Endothelial cell of umbilical vein (primary cell): Measurements from ENCODE around the gene SPRYD4. TPM values are rescaled to one million over a fixed set of nuclear protein-coding genes. Genes with fewer than 3 reads are reported as not detected.
A peak's percentile ranks its signal among the peaks of the same experiment; 100 is the strongest.
"Not testable (repeated sequence)": the region's sequence is repeated elsewhere in the genome, so short reads cannot be mapped to it uniquely, and the experiment has no call there.

ENCODE experiments used
- BruUV-seq: library from RNA; stranded (reverse); fragments of 400-500 nt; replicated peaks from 2 replicates; lab custom pipeline; 2021; lab: Mats Ljungman, UMichigan
- CTCF ChIA-PET: fragments of 300-600, 350-600 bp; sonication (Branson Sonifier 250); formaldehyde crosslinking; loops from one replicate; lab custom pipeline; 2021; ENCODE audit warnings: antibody characterized with exemption, inconsistent platforms; lab: Charles Lee
- POLR2A ChIA-PET: fragments of 300-600, 350-600 bp; sonication (Branson Sonifier 250); formaldehyde crosslinking; loops from one replicate; lab custom pipeline; 2021; ENCODE audit warnings: antibody characterized with exemption, inconsistent platforms; lab: Charles Lee
- DNase-seq: peaks from one replicate; pipeline ENCODE4 v3.0.0-alpha.2; 2011; ENCODE audit warnings: low read depth, low spot score
- FAIRE-seq: peaks from 2 replicates; lab custom pipeline; 2011; peaks lifted over from hg19 to GRCh38; lab: Jason Lieb, UNC
- H2AFZ ChIP-seq: 2 replicates; pipeline ENCODE4 v1.6.0; 2012; ENCODE audit warnings: low read depth, low read length, control low read depth, inconsistent platforms
- H3K27ac ChIP-seq: 2 replicates; pipeline ENCODE4 v1.5.1; 2011; ENCODE audit warnings: low read depth, mild to moderate bottlenecking, control low read depth, low read length, moderate library complexity; ENCODE audit not compliant: insufficient read depth
- H3K27me3 ChIP-seq, 2 experiments: 2 replicates each; pipeline versions ENCODE4 v1.6.0 to v1.6.1; 2011; ENCODE audit warnings: low read length in 2 of 2, mixed read lengths in 1 of 2; ENCODE audit not compliant: control insufficient read depth in 2 of 2, insufficient read depth in 2 of 2
- H3K36me3 ChIP-seq, 2 experiments: 2 replicates in 1 of 2; 3 replicates in 1 of 2; pipeline ENCODE4 v1.5.1; 2011; ENCODE audit warnings: low read length in 2 of 2, mild to moderate bottlenecking in 1 of 2, moderate library complexity in 1 of 2; ENCODE audit not compliant: control insufficient read depth in 2 of 2, insufficient read depth in 2 of 2; ENCODE audit errors: extremely low read depth in 1 of 2
- H3K4me1 ChIP-seq: 3 replicates; pipeline ENCODE4 v1.5.1; 2011; ENCODE audit warnings: mild to moderate bottlenecking, low read length; ENCODE audit not compliant: control insufficient read depth, insufficient read depth; ENCODE audit errors: extremely low read depth
- H3K4me2 ChIP-seq: 2 replicates; pipeline ENCODE4 v1.6.1; 2011; ENCODE audit warnings: low read length, control low read depth, mixed read lengths; ENCODE audit not compliant: insufficient read depth
- H3K4me3 ChIP-seq, 3 experiments: fragments of 200-600 bp in 1 of 3; sonication (generic), shearing (Covaris generic) in 1 of 3; replicated peaks in 1 of 3; 2 replicates each; pipeline ENCODE4 v1.5.1; 2011 to 2016; ENCODE audit warnings: control low read depth in 3 of 3, low read length in 3 of 3, mild to moderate bottlenecking in 2 of 3, inconsistent platforms in 1 of 3, low read depth in 1 of 3, moderate library complexity in 1 of 3; ENCODE audit not compliant: insufficient read depth in 1 of 3
- H3K79me2 ChIP-seq: 2 replicates; pipeline ENCODE4 v1.6.0; 2012; ENCODE audit warnings: low read length, inconsistent platforms; ENCODE audit not compliant: control insufficient read depth, insufficient read depth
- H3K9ac ChIP-seq: replicated peaks from 2 replicates; pipeline ENCODE3; 2011; ENCODE audit warnings: low read length, control low read depth; ENCODE audit not compliant: insufficient read depth; ENCODE audit errors: extremely low read depth
- H3K9me1 ChIP-seq: replicated peaks from 3 replicates; pipeline ENCODE4 v1.6.0; 2011; ENCODE audit warnings: mild to moderate bottlenecking, low read length; ENCODE audit not compliant: control insufficient read depth, insufficient read depth; ENCODE audit errors: extremely low read depth
- H3K9me3 ChIP-seq: replicated peaks from 2 replicates; pipeline ENCODE4 v1.5.1; 2012; ENCODE audit warnings: low read length, inconsistent platforms; ENCODE audit not compliant: control insufficient read depth, insufficient read depth
- H4K20me1 ChIP-seq: replicated peaks from 2 replicates; pipeline ENCODE3; 2011; ENCODE audit warnings: mild to moderate bottlenecking, low read length; ENCODE audit not compliant: control insufficient read depth, insufficient read depth; ENCODE audit errors: extremely low read depth
- CTCF ChIP-seq, 2 donors: IDR thresholded peaks; 1 replicate in 1 of 2; 2 replicates in 1 of 2; pipeline ENCODE4 v1.5.1; 2011; ENCODE audit warnings: low read length in 2 of 2, mild to moderate bottlenecking in 2 of 2, moderate library complexity in 2 of 2, control low read depth in 1 of 2, inconsistent platforms in 1 of 2, low read depth in 1 of 2; ENCODE audit not compliant: insufficient read depth in 1 of 2; ENCODE audit errors: extremely low read depth in 1 of 2
- EZH2 ChIP-seq: IDR thresholded peaks from 2 replicates; pipeline ENCODE4 v1.6.1; 2012; ENCODE audit warnings: borderline replicate concordance, low read depth, mild to moderate bottlenecking, moderate library complexity, low read length, inconsistent platforms; ENCODE audit not compliant: severe bottlenecking
- FOS ChIP-seq: IDR thresholded peaks from 2 replicates; pipeline ENCODE4 v1.6.1; 2011; ENCODE audit warnings: mild to moderate bottlenecking, low read length, moderate library complexity, borderline replicate concordance; ENCODE audit not compliant: insufficient read depth
- GATA2 ChIP-seq: IDR thresholded peaks from 2 replicates; pipeline ENCODE4 v1.7.0; 2011; ENCODE audit warnings: low read depth, mild to moderate bottlenecking, moderate library complexity, mixed read lengths, low read length; ENCODE audit not compliant: insufficient read length, insufficient read depth
- JUN ChIP-seq: IDR thresholded peaks from 2 replicates; pipeline ENCODE4 v1.6.1; 2011; ENCODE audit warnings: borderline replicate concordance, low read depth; ENCODE audit not compliant: insufficient read length, insufficient read depth
- MAX ChIP-seq: IDR thresholded peaks from 2 replicates; pipeline ENCODE4 v1.6.1; 2011; ENCODE audit not compliant: insufficient read depth, insufficient read length
- MYC ChIP-seq: IDR thresholded peaks from one replicate; pipeline ENCODE4 v1.6.1; 2011; ENCODE audit warnings: mild to moderate bottlenecking, low read depth, low read length
- POLR2A ChIP-seq: IDR thresholded peaks from 2 replicates; pipeline ENCODE4 v1.6.1; 2012; ENCODE audit warnings: low read depth, mild to moderate bottlenecking, control low read depth, low read length
- POLR2AphosphoS5 ChIP-seq: IDR thresholded peaks from 2 replicates; pipeline ENCODE4 v1.6.1; 2012; ENCODE audit warnings: low read depth, mild to moderate bottlenecking, control low read depth, low read length, moderate library complexity; ENCODE audit not compliant: insufficient read depth
- dilution Hi-C: fragments of 300-500 bp; cut with MboI; formaldehyde crosslinking; loops from one replicate; pipeline ENCODE4 v1.15.0; 2019; ENCODE audit warnings: low sequenced_read_pairs; ENCODE audit not compliant: extremely low pct_ligation_motif_present
- intact Hi-C: fragments of 100-400 bp; cut with micrococcal nuclease; formaldehyde crosslinking; loops from one replicate; pipeline ENCODE4 v1.10.0; 2022
- polyA plus RNA-seq, 4 experiments: library from polyadenylated mRNA; depleted of rRNA in 3 of 4; stranded (reverse) in 3 of 4; unstranded in 1 of 4; fragments of >200 nt; gene quantifications; 2 replicates each; pipeline versions ENCODE4 v1.2.1 to v1.2.3, GENCODE V29; 2011 to 2012; ENCODE audit warnings: missing spikeins in 1 of 4
- total RNA-seq: library from RNA; stranded (reverse); gene quantifications from 2 replicates; pipeline ENCODE4 v1.2.3, GENCODE V29; 2021

The SPRYD4 gene
- total and polyA plus RNA-seq, 2 donors (not counting 3 experiments of a cell fraction or from before 2014, with no cell fraction given): 3.4 to 4.0 TPM

DNA sequence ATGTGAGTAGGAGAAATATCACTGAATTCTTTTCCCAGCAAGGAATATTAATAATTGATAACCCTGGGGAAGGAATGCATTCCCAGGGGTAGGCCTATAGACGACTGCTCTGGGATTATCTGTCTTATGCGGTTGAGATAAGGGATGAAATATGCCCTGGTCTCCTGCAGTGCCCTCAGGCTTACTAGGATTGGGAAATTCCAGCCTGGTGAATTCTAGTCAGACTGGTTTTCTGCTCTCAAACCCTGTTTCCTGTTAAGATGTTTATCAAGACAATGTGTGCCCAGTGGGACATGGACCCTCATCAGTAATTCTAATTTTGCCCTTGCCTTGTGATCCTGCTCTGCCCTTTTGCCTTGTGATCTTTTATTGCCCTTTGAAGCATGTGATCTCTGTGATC, 25.2 kb upstream of the SPRYD4 start:
- H3K4me3 ChIP-seq, BruUV-seq, intact Hi-C loops, H4K20me1 ChIP-seq, dilution Hi-C loops, H3K4me2 ChIP-seq, POLR2A ChIA-PET, H3K36me3 ChIP-seq, DNase-seq, H3K9me1 ChIP-seq, H3K9me3 ChIP-seq, H3K79me2 ChIP-seq, CTCF ChIA-PET, H3K9ac ChIP-seq, H3K27ac ChIP-seq, H2AFZ ChIP-seq, FAIRE-seq, H3K27me3 ChIP-seq: not testable (repeated sequence)
- H3K4me1 ChIP-seq: peaks cover 15% of the 10 kb centered on the region

GRCh38 chr12:56448860-56449621, 19.3 kb upstream of the SPRYD4 start, which contains the start of gene TIMELESS:
Gene TIMELESS (minus strand): TSS chr12:56449426. CDS start chr12:56434170, 15,256 bp downstream.
- Histone ChIP-seq H3K79me2 (no peaks in the 10 kb centered on the region), H3K27ac (peak within 1 kb of the TSS; percentile 61), H3K4me3 (peak within 1 kb of the TSS; percentile 53 to 88 (median 77)), H4K20me1 (no peaks in the 10 kb centered on the region), H3K27me3 (peaks cover 0 to 3% of the 10 kb centered on the region in 2 experiments), H2AFZ (peak within 1 kb of the TSS; percentile 78), H3K9me1 (no peaks in the 10 kb centered on the region), H3K4me2 (peak within 1 kb of the TSS; percentile 83), H3K4me1 (peaks cover 20% of the 10 kb centered on the region), H3K9ac (peak within 1 kb of the TSS; percentile 91), H3K9me3 (no peaks in the 10 kb centered on the region), H3K36me3 (no peaks in the 10 kb centered on the region)
- CTCF ChIA-PET: interaction anchor here (0.5 to 2.5 kb wide), 8 partner anchors 10 to 260 kb away, joined by 3 to 19 read pairs (median 4); partner anchors contain the start of genes CNPY2, SMARCC2 and STAT2
- intact Hi-C loops (loop anchor here (1.0 to 5.0 kb wide), 3 partner anchors 20 to 133 kb away; partner anchors contain the start of genes APOF, SPRYD4 and STAT2), dilution Hi-C loops (no loop called here)
- BruUV-seq: TSS peak; percentile 71
- TF ChIP-seq EZH2: no peak
- TF ChIP-seq CTCF (IDR thresholded peaks at IDR 0.05; ENCODE audit: extremely low read depth in 1 of 2, insufficient read depth in 1 of 2, low read depth in 1 of 2, low read length in 2 of 2): no peak
- TF ChIP-seq FOS: no peak
- TF ChIP-seq MYC: no peak
- TF ChIP-seq POLR2A: peak; percentile 84
- TF ChIP-seq JUN: no peak
- peak; percentile 77 for TF ChIP-seq POLR2AphosphoS5
- TF ChIP-seq MAX: peak; percentile 82
- TF ChIP-seq GATA2: no peak
- FAIRE-seq: peak; percentile 99
- peak; percentile 94 for DNase-seq
- POLR2A ChIA-PET: interaction anchor here (0.6 to 1.1 kb wide), 3 partner anchors 18 to 227 kb away, joined by 3 read pairs; partner anchors contain the start of gene RNF41
